Activated CD8-positive, alpha-beta memory T cell treated with anti-CD3 and anti-CD28 coated beads for 4 hours (primary cell): ENCODE measurements around the gene DIP2B.
"Not testable (repeated sequence)": the region's sequence is repeated elsewhere in the genome, so short reads cannot be mapped to it uniquely, and the experiment has no call there.

ENCODE experiments used
- DNase-seq, 2 donors: peaks; one replicate each; pipeline ENCODE4 v3.0.0-alpha.2; 2020; ENCODE audit warnings: low read depth in 2 of 2

DIP2B gene

GRCh38 chr12:50504798-50505674 is at the start of gene DIP2B:
TSS of gene DIP2B (plus strand) at chr12:50504985. CDS start at chr12:50505141, 156 bp downstream.
- peak; percentile 90 to 91 for DNase-seq

DNA sequence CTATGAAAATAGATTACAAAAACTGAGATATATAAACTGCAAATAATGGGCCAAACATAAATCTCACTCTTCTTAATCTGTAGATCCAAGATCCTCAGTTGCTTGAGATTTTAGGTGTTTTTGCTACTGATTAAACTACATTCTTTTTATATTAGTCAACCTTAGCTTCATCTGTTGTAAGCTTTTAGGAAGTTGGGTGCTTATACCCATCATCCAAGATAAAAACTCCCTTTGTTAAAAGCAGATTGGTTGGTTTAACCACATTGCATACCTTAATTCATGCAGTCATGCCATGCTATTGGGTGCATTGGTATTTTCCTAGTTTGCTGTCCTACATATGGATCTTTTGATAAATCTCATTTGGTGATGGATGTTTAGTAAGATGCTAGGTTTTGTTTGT is 46.2 kb upstream of the DIP2B start:
- DNase-seq, result no peak

- no peak for DNase-seq
These were observed 37.3 kb upstream of the DIP2B start for GRCh38 chr12:50467439-50467838.

DNA sequence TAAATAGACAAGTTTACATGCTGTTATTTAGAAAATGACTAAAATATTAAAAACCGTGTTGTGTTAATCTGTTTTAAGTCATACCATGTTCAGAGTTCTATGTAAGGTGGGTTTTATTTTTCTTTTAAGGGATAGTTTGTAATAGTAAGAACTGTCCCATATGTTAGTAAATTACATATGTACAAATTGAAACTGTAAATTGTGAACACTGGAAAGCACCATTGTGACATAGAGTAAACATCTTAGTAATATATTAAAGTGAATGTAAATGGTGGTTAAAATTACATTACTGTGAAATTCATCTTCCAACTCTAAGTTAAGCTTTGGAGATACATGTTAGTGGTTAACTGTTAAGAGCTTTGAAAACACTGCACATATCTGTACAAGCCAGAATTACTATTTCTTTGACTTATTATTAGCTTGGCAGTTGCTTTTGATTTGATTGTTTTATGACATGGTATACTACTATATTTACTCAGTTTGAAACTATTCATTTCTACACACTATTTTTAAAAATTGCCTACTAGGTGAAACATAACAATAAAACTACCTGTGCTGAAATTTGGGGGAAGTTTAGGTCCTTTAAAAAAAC is 27.4 kb upstream of the DIP2B start:
- DNase-seq, result no peak

- DNase-seq, result no peak
These were observed 22.2 kb upstream of the DIP2B start for GRCh38 chr12:50482571-50482970.

- DNase-seq, result no peak
These were observed 21.3 kb upstream of the DIP2B start for GRCh38 chr12:50483488-50483887.

- no peak for DNase-seq
These were observed 16.0 kb upstream of the DIP2B start for GRCh38 chr12:50488801-50489200.

GRCh38 chr12:50498119-50498518 is 6.7 kb upstream of the DIP2B start:
- DNase-seq, result not testable (repeated sequence)

GRCh38 chr12:50505675-50506530 is 1.1 kb downstream of the DIP2B start:
- DNase-seq, result no peak

DNA sequence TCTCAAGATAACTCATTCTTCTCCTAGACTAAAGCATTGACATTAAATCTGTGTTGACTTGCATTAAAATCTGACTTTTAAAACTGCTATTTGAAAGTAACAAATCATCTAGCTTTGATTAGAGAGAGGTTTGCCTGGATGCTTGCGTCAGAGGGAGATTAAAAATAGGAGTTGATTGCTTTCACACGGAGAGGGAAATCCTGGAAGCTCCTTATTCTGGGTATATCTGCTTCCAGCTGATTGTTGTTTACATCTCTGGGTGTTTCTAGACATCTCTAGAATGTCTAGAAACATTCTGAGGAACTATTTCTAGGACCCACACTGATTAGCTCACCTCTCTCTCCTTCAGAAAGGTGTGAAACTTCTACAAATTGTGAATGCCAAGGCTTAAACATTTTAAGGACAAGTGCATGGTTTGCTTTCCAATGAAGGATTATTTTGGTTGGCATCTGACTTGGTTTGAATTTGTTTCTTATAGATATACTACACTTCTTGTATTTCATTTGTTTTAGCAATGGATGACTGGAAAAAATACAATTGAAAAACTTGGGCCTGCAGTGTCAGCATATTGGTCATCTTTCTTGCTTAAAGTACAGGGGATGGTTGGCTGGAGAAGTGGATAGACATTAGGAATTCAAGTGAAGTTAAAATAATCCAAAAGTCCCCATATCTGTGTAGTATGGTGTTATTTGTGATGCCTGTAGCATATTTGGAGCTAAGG is 2.1 kb downstream of the DIP2B start:
- no peak for DNase-seq

DNA sequence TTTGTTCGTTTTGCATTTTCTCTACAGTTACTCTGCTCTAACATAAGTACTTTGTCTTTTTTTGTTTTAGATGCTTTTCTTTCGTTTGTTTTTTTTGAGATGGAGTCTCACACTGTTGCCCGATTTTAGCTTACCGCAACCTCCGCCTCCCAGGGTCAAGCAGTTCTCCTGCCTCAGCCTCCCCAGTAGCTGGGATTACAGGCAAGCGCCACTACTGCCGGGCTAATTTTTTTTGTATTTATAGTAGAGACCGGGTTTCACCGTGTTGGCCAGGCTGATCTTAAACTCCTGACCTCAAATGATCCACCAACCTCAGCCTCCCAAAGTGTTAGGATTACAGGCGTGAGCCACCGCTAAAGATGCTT is 2.7 kb downstream of the DIP2B start:
- DNase-seq, result no peak

- no peak for DNase-seq
These were observed 3.1 kb downstream of the DIP2B start for GRCh38 chr12:50507930-50508329.

- no peak for DNase-seq
These were observed 3.6 kb downstream of the DIP2B start for GRCh38 chr12:50508414-50508813.

GRCh38 chr12:50508970-50509663 is 4.3 kb downstream of the DIP2B start:
- no peak for DNase-seq

GRCh38 chr12:50514526-50515276 is 9.9 kb downstream of the DIP2B start:
- no peak for DNase-seq

GRCh38 chr12:50515587-50515986 is 10.8 kb downstream of the DIP2B start:
- no peak for DNase-seq

DNA sequence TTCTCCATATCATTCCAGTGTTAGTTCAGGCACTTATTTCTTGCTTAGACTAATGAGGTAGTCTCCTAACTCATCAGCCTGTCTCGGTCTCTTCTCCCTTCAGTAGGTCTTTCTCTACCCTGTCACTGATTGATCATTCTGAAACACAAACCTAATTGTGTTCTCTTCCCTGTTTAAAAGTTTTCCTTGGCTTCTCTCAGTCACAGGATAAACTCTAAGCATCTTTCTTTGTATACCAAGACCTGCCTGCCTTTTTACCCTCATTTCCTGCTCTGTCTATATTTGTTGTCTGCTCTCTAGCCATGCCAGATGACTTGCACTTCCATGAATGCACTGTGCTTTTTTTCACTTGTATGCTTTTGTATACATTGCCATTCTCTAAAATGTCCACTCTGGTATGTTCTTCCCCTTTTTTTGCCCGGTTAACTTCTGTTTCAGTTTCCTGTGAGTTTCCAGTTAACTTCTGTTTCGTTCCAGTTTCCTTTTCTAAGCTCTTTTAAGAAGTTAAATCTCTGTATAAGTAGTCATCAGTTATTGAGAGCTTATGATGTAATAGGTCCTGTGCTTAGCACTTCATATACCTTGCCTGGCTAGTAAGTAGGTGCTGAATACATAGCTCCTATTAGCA is 12.8 kb downstream of the DIP2B start:
- no peak for DNase-seq

DNA sequence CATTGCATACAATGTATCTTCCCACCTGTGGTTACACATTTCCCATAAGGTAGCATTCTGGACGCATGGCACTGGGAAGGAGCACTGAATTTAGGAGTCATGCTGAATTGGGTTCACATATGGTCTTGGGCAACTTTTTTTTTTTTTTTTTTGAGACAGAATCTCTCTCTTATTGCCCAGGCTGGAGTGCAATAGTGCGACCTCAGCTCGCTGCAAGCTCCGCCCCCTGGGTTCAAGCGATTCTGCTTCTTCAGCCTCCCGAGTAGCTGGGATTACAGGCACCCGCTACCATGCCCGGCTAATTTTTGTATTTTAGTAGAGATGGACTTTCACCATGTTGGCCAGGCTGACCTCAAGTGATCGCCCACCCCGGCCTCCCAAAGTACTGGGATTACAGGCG is 13.3 kb downstream of the DIP2B start:
- DNase-seq, result no peak

DNA sequence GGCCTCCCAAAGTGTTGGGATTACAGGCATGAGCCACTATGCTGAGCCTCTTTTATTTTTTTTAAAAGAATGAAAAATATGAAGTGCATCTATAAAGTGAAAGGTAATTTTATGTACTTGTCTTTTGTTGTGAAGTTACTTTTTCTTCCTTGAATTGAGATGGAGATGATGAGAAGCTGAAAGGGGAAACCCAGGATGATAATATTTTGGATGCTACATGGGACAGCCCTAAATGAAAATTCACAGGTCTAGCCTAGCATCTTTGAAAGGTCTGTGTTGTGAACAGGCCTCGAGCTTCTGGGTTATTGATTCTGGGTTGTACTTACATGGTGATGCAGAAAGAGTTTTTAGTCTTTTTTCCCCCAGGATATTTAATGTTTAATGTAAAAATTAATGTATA is 14.6 kb downstream of the DIP2B start:
- no peak for DNase-seq
